GM18498 (cell line): ENCODE measurements around the gene LYPD5.
"Not testable (repeated sequence)": the region's sequence is repeated elsewhere in the genome, so short reads cannot be mapped to it uniquely, and the experiment has no call there.

ENCODE experiments used
- ATAC-seq: cut with Tn5 transposase; IDR thresholded peaks from one replicate; pipeline ENCODE4 v1.9.1; 2021; ENCODE audit warnings: mild to moderate bottlenecking, moderate library complexity; ENCODE audit not compliant: unreplicated experiment

Gene LYPD5

GRCh38 chr19:43806848-43807247, 4.6 kb upstream of the LYPD5 start:
- no peak for ATAC-seq

GRCh38 chr19:43806401-43806800, 4.2 kb upstream of the LYPD5 start:
- not testable (repeated sequence) for ATAC-seq

GRCh38 chr19:43804432-43804831, 2.2 kb upstream of the LYPD5 start:
- ATAC-seq, result no peak

- no peak for ATAC-seq
These were observed 2.6 kb downstream of the LYPD5 start for GRCh38 chr19:43799502-43800142.

- no peak for ATAC-seq
These were observed 3.5 kb downstream of the LYPD5 start for GRCh38 chr19:43798546-43799409.

- ATAC-seq, result no peak
These were observed 4.2 kb downstream of the LYPD5 start for GRCh38 chr19:43798026-43798545.

- no peak for ATAC-seq
These were observed 4.7 kb downstream of the LYPD5 start for GRCh38 chr19:43797556-43797955.

- no peak for ATAC-seq
These were observed 5.1 kb downstream of the LYPD5 start for GRCh38 chr19:43797118-43797517.

GRCh38 chr19:43790587-43790986, 11.7 kb downstream of the LYPD5 start:
- ATAC-seq, result no peak

- ATAC-seq, result no peak
These were observed 13.2 kb downstream of the LYPD5 start for GRCh38 chr19:43789029-43789428.

GRCh38 chr19:43786665-43787064, 15.6 kb downstream of the LYPD5 start:
- no peak for ATAC-seq

- no peak for ATAC-seq
These were observed 17.1 kb downstream of the LYPD5 start for GRCh38 chr19:43784981-43785808.

- ATAC-seq, result no peak
These were observed 17.8 kb downstream of the LYPD5 start for GRCh38 chr19:43784241-43784980.

- no peak for ATAC-seq
These were observed 18.6 kb downstream of the LYPD5 start for GRCh38 chr19:43783636-43784035.

GRCh38 chr19:43782689-43783231, 19.5 kb downstream of the LYPD5 start:
- no peak for ATAC-seq

GRCh38 chr19:43782311-43782660, 20.0 kb downstream of the LYPD5 start:
- ATAC-seq, result no peak

- ATAC-seq, result no peak
These were observed 20.5 kb downstream of the LYPD5 start for GRCh38 chr19:43781630-43782310.

- peak; percentile 45 for ATAC-seq
These were observed 21.3 kb downstream of the LYPD5 start, which contains the start of gene KCNN4 for GRCh38 chr19:43780706-43781525. Gene KCNN4 (minus strand): TSS chr19:43780973. CDS start chr19:43780861, 112 bp downstream.

GRCh38 chr19:43779820-43780219, 22.4 kb downstream of the LYPD5 start:
- no peak for ATAC-seq
